Peyer's patch (tissue), 4 donors: ENCODE results near the gene LRRN3.

Source experiments
- CTCF ChIP-seq, 6 experiments: fragments of 450-650 bp in 4 of 6; fragments of 200-600 bp in 2 of 6; sonication (generic) in 1 of 6; IDR thresholded peaks; one replicate each; pipeline ENCODE4 v1.5.1; 2017 to 2019; ENCODE audit warnings: antibody characterized with exemption in 6 of 6, mild to moderate bottlenecking in 3 of 6, moderate library complexity in 1 of 6
- POLR2A ChIP-seq, 2 donors: fragments of 450-650 bp; IDR thresholded peaks; one replicate each; pipeline ENCODE4 v1.5.1; 2017; ENCODE audit warnings: antibody characterized with exemption in 2 of 2, mild to moderate bottlenecking in 2 of 2, moderate library complexity in 2 of 2

- TF ChIP-seq POLR2A (IDR thresholded peaks at IDR 0.05) (no peak), CTCF (IDR thresholded peaks at IDR 0.05) (no peak)
These were observed 22.5 kb downstream of the LRRN3 start for GRCh38 chr7:111113263-111114017.
